Activated T-cell treated with anti-CD3 and anti-CD28 coated beads, Interleukin-2, amount 50 U/mL, for 4 hours (primary cell): ENCODE measurements around the gene ITGB7. TPM values are rescaled to one million over a fixed set of nuclear protein-coding genes. Genes with fewer than 3 reads are reported as not detected.
A peak's percentile ranks its signal among the peaks of the same experiment; 100 is the strongest.

Experiments
- ATAC-seq, 2 donors: fragments of 200-7000 bp; cut with Tn5 transposase; one replicate each; pipeline ENCODE4 v1.10.0; 2021
- DNase-seq: peaks from one replicate; pipeline ENCODE4 v3.0.0-alpha.2; 2020
- H3K27me3 Mint-ChIP-seq: one replicate; pipeline ENCODE4 v1.8.0; 2021; ENCODE audit warnings: low read depth, mixed read lengths
- H3K36me3 Mint-ChIP-seq: one replicate; pipeline ENCODE4 v1.8.0; 2022; ENCODE audit warnings: mixed read lengths; ENCODE audit not compliant: insufficient read depth
- H3K4me1 Mint-ChIP-seq: one replicate; pipeline ENCODE4 v1.8.0; 2021; ENCODE audit warnings: low read depth, mixed read lengths
- H3K4me3 Mint-ChIP-seq: one replicate; pipeline ENCODE4 v1.8.0; 2021; ENCODE audit warnings: mild to moderate bottlenecking, moderate library complexity, mixed read lengths
- H3K9me3 Mint-ChIP-seq: one replicate; pipeline ENCODE4 v1.8.0; 2021; ENCODE audit warnings: mixed read lengths
- total RNA-seq, 3 donors: library from RNA; stranded (reverse); gene quantifications; one replicate each; pipeline ENCODE4 v1.2.1, GENCODE V29; 2021

Gene ITGB7
- total RNA-seq, 3 donors from 2014 or later, result 82.1 to 140 (median 124) TPM

GRCh38 chr12:53160000-53160399, 47.1 kb downstream of the ITGB7 start:
- H3K9me3 Mint-ChIP-seq, result no peaks in the 10 kb centered on the region
- no peaks in the 10 kb centered on the region for H3K36me3 Mint-ChIP-seq
- ATAC-seq, result no peak
- H3K27me3 Mint-ChIP-seq, result no peaks in the 10 kb centered on the region
- no peak overlapping the region for H3K4me3 Mint-ChIP-seq
- peaks cover 4% of the 10 kb centered on the region for H3K4me1 Mint-ChIP-seq
- no peak for DNase-seq

GRCh38 chr12:53159195-53159839, 47.7 kb downstream of the ITGB7 start:
- Mint-ChIP-seq H3K4me3 (no peak overlapping the region), H3K9me3 (no peaks in the 10 kb centered on the region), H3K4me1 (peaks cover 4% of the 10 kb centered on the region), H3K27me3 (no peaks in the 10 kb centered on the region), H3K36me3 (no peaks in the 10 kb centered on the region)
- peak; percentile 91 for DNase-seq
- peak; percentile 99 to 100 for ATAC-seq

GRCh38 chr12:53152390-53152789, 54.7 kb downstream of the ITGB7 start:
- DNase-seq (no peak), ATAC-seq (no peak)
- no peaks in the 10 kb centered on the region for H3K27me3 Mint-ChIP-seq
- H3K36me3 Mint-ChIP-seq, result no peaks in the 10 kb centered on the region
- H3K4me1 Mint-ChIP-seq, result no peaks in the 10 kb centered on the region
- H3K4me3 Mint-ChIP-seq, result no peak overlapping the region
- H3K9me3 Mint-ChIP-seq, result no peaks in the 10 kb centered on the region

- Mint-ChIP-seq H3K4me3 (no peak overlapping the region), H3K4me1 (no peaks in the 10 kb centered on the region), H3K9me3 (no peaks in the 10 kb centered on the region), H3K36me3 (no peaks in the 10 kb centered on the region), H3K27me3 (no peaks in the 10 kb centered on the region)
- DNase-seq, result no peak
- no peak for ATAC-seq
These were observed 56.0 kb downstream of the ITGB7 start for GRCh38 chr12:53151039-53151438.

GRCh38 chr12:53147653-53148052, 59.4 kb downstream of the ITGB7 start:
- H3K4me3 Mint-ChIP-seq, result no peak overlapping the region
- ATAC-seq (no peak), DNase-seq (no peak)
- H3K4me1 Mint-ChIP-seq, result no peaks in the 10 kb centered on the region
- H3K36me3 Mint-ChIP-seq, result no peaks in the 10 kb centered on the region
- H3K9me3 Mint-ChIP-seq, result no peaks in the 10 kb centered on the region
- H3K27me3 Mint-ChIP-seq, result no peaks in the 10 kb centered on the region

GRCh38 chr12:53147181-53147580, 59.9 kb downstream of the ITGB7 start:
- ATAC-seq, result no peak
- H3K9me3 Mint-ChIP-seq, result no peaks in the 10 kb centered on the region
- H3K36me3 Mint-ChIP-seq, result no peaks in the 10 kb centered on the region

GRCh38 chr12:53145383-53146260, 61.4 kb downstream of the ITGB7 start:
- DNase-seq, result no peak
- no peaks in the 10 kb centered on the region for H3K4me1 Mint-ChIP-seq
- H3K4me3 Mint-ChIP-seq, result no peak overlapping the region
- ATAC-seq, result no peak
- no peaks in the 10 kb centered on the region for H3K27me3 Mint-ChIP-seq
- H3K9me3 Mint-ChIP-seq, result no peaks in the 10 kb centered on the region
- no peaks in the 10 kb centered on the region for H3K36me3 Mint-ChIP-seq

More at GRCh38 chr12:53147181-53147580, 59.9 kb downstream of the ITGB7 start:
- H3K4me3 Mint-ChIP-seq, result no peak overlapping the region
- no peaks in the 10 kb centered on the region for H3K27me3 Mint-ChIP-seq
- DNase-seq, result no peak
- no peaks in the 10 kb centered on the region for H3K4me1 Mint-ChIP-seq

- ATAC-seq, result no peak
- H3K36me3 Mint-ChIP-seq, result no peaks in the 10 kb centered on the region
- no peaks in the 10 kb centered on the region for H3K9me3 Mint-ChIP-seq
These were observed 63.7 kb downstream of the ITGB7 start for GRCh38 chr12:53143355-53143754.

More at GRCh38 chr12:53143355-53143754, 63.7 kb downstream of the ITGB7 start:
- Mint-ChIP-seq H3K27me3 (peaks cover 3% of the 10 kb centered on the region), H3K4me1 (no peaks in the 10 kb centered on the region), H3K4me3 (no peak overlapping the region)
- DNase-seq, result no peak

Other genes starting within 250 kb of the ITGB7 start
- 100 to 1,000 TPM; 617 to 659 (median 632) TPM for gene EIF4B, start 200.8 kb downstream of the ITGB7 start, total RNA-seq
- gene TNS2, start 157.2 kb downstream of the ITGB7 start, total RNA-seq, result 1 to 10 TPM in 2 of 3 donors, under 1 TPM in 1; 0.87 to 2.5 (median 2.1) TPM
- gene SPRYD3, start 127.9 kb downstream of the ITGB7 start, total RNA-seq, result 10 to 100 TPM; 48.3 to 57.8 (median 50.7) TPM
- under 1 TPM; 0.29 to 0.43 (median 0.38) TPM for gene IGFBP6, start 109.6 kb downstream of the ITGB7 start, total RNA-seq
- under 1 TPM; 0.15 to 0.54 (median 0.32) TPM for gene SOAT2, start 103.8 kb downstream of the ITGB7 start, total RNA-seq
- 10 to 100 TPM; 29.7 to 41.5 (median 36.6) TPM for gene ZNF740, start 26.5 kb downstream of the ITGB7 start, total RNA-seq
- 10 to 100 TPM in 1 of 3 donors, 1 to 10 TPM in 2; 8.0 to 10.6 (median 9.3) TPM for gene CSAD, start 26.3 kb downstream of the ITGB7 start, total RNA-seq
- gene RARG, start 25.0 kb upstream of the ITGB7 start, total RNA-seq, result 10 to 100 TPM; 34.4 to 38.4 (median 38.0) TPM
- gene ESPL1, start 61.0 kb upstream of the ITGB7 start, total RNA-seq, result 10 to 100 TPM; 19.9 to 21.9 (median 20.0) TPM
- gene PFDN5, start 88.3 kb upstream of the ITGB7 start, total RNA-seq, result 100 to 1,000 TPM; 393 to 403 (median 400) TPM
- gene MYG1, start 92.4 kb upstream of the ITGB7 start, total RNA-seq, result 100 to 1,000 TPM; 121 to 149 (median 128) TPM
- gene AAAS, start 114.4 kb upstream of the ITGB7 start, total RNA-seq, result 10 to 100 TPM; 84.6 to 95.9 (median 91.2) TPM
- gene SP7, start 129.1 kb upstream of the ITGB7 start, total RNA-seq, result not detected
- gene SP1, start 172.9 kb upstream of the ITGB7 start, total RNA-seq, result 10 to 100 TPM; 61.9 to 64.6 (median 63.5) TPM
- not detected for gene AMHR2, start 216.6 kb upstream of the ITGB7 start, total RNA-seq
- gene PRR13, start 234.5 kb upstream of the ITGB7 start, total RNA-seq, result 100 to 1,000 TPM; 269 to 284 (median 284) TPM
- 1,000 to 10,000 TPM; 1,031 to 1,084 (median 1,084) TPM for gene PCBP2, start 244.9 kb upstream of the ITGB7 start, total RNA-seq